ENCODE data around the gene KDM2A.
A peak's percentile ranks its signal among the peaks of the same experiment; 100 is the strongest.

The KDM2A gene

GRCh38 chr11:67287355-67288197 lies 168.5 kb downstream of the KDM2A start:
- no peaks in the 10 kb centered on the region for H3K27me3 Mint-ChIP-seq (ENCODE audit: low read depth, poor library complexity)
- no peak for DNase-seq
- peak overlapping the region; percentile 95 for H3K27ac Mint-ChIP-seq
- H3K36me3 Mint-ChIP-seq (ENCODE audit: low read depth) = peaks cover 9% of the 10 kb centered on the region
- H3K9me3 Mint-ChIP-seq = no peaks in the 10 kb centered on the region
- TF ChIP-seq CTCF (IDR thresholded peaks at IDR 0.05) = no peak
- peaks cover 30% of the 10 kb centered on the region for H3K4me1 Mint-ChIP-seq
- H3K4me3 Mint-ChIP-seq = peak overlapping the region; percentile 84

DNA sequence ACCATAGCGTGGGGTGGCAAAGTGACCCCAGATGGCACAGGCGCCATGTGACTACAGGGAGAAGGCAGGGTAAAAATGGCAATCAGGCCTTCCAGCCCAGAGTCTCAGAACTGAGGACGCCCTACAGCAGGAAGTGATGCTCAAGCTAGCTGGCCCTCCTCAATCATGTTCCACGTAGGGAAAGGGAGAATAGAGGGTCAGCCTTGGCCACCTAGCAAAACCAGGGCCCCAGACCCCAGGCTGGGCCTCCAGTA lies 169.1 kb downstream of the KDM2A start:
- H3K36me3 Mint-ChIP-seq (ENCODE audit: low read depth) = peaks cover 15% of the 10 kb centered on the region
- no peak for TF ChIP-seq CTCF (IDR thresholded peaks at IDR 0.05)
- no peak for DNase-seq
- H3K4me1 Mint-ChIP-seq = peaks cover 34% of the 10 kb centered on the region
- peak overlapping the region; percentile 84 for H3K4me3 Mint-ChIP-seq
- no peaks in the 10 kb centered on the region for H3K9me3 Mint-ChIP-seq
- H3K27me3 Mint-ChIP-seq (ENCODE audit: low read depth, poor library complexity) = no peaks in the 10 kb centered on the region
- H3K27ac Mint-ChIP-seq = peak overlapping the region; percentile 95

- Mint-ChIP-seq H3K36me3 (ENCODE audit: low read depth) (peaks cover 20% of the 10 kb centered on the region), H3K27ac (peak overlapping the region; percentile 95), H3K4me3 (peak overlapping the region; percentile 84), H3K4me1 (peaks cover 34% of the 10 kb centered on the region), H3K27me3 (ENCODE audit: low read depth, poor library complexity) (no peaks in the 10 kb centered on the region), H3K9me3 (peaks cover 1% of the 10 kb centered on the region)
- DNase-seq = peak; percentile 92
- no peak for TF ChIP-seq CTCF (IDR thresholded peaks at IDR 0.05)
Measured at GRCh38 chr11:67288452-67289225, 169.6 kb downstream of the KDM2A start.

GRCh38 chr11:67289226-67289650 lies 170.2 kb downstream of the KDM2A start, which contains the start of gene ANKRD13D:
Gene ANKRD13D (plus strand): TSS chr11:67289303. CDS start chr11:67289461, 158 bp downstream.
- H3K9me3 Mint-ChIP-seq = peaks cover 7% of the 10 kb centered on the region
- DNase-seq = no peak
- H3K36me3 Mint-ChIP-seq (ENCODE audit: low read depth) = peaks cover 26% of the 10 kb centered on the region
- H3K27ac Mint-ChIP-seq = peak within 1 kb of the TSS; percentile 95
- TF ChIP-seq CTCF (IDR thresholded peaks at IDR 0.05) = no peak
- peaks cover 34% of the 10 kb centered on the region for H3K4me1 Mint-ChIP-seq
- H3K4me3 Mint-ChIP-seq = peak within 1 kb of the TSS; percentile 90
- no peaks in the 10 kb centered on the region for H3K27me3 Mint-ChIP-seq (ENCODE audit: low read depth, poor library complexity)

DNA sequence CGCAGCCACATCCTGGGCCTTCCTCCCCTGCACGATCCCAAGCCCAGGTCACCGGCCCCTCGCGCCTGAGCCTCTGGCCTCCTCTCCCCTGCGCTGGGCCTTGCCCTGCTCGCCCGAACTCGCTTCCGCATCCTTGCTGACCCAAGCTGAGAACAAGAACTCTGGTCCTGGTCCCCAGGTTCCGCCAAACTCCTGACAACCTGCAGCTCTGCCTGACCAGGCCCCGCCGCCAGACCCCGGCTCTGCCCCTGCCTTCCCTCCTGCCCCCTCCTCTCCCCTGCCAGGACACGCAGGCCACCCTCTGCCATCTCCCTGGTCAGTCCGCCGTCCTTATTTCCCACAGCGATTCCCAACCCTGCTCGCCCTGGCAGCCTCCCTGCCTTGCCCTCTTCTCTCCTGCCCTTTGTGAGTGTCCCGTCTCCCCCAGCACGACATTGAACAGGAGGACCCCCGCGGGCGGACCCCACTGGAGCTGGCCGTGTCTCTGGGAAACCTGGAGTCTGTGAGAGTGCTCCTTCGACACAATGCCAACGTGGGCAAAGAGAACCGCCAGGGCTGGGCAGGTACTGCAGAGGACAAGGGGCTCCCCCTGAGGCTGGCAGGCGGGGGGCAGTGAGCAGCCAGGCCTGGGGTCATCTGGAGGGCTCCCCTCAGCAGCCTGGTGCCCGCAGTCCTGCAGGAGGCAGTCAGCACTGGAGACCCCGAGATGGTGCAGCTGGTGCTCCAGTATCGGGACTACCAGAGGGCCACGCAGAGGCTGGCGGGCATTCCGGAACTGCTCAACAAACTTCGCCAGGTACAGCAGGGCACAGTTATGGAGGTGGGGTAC lies 170.8 kb downstream of the KDM2A start:
- Mint-ChIP-seq H3K36me3 (ENCODE audit: low read depth) (peaks cover 32% of the 10 kb centered on the region), H3K4me1 (peaks cover 34% of the 10 kb centered on the region), H3K4me3 (peak overlapping the region; percentile 90), H3K9me3 (peaks cover 12% of the 10 kb centered on the region), H3K27me3 (ENCODE audit: low read depth, poor library complexity) (no peaks in the 10 kb centered on the region), H3K27ac (no peak overlapping the region)
- TF ChIP-seq CTCF (IDR thresholded peaks at IDR 0.05) = no peak
- DNase-seq = no peak
